Measurements from ENCODE around the gene SPNS3. TPM values are rescaled to one million over a fixed set of nuclear protein-coding genes. Genes with fewer than 3 reads are reported as not detected.

SPNS3 gene
- total and polyA plus RNA-seq, 8 donors = 0.37 to 0.92 (median 0.54) TPM; not detected in 4

GRCh38 chr17:4405038-4405669 is 28.6 kb upstream of the SPNS3 start:
- no peak for DNase-seq
- Histone ChIP-seq H3K4me1 (peaks cover 0 to 3% (median 0%) of the 10 kb centered on the region in 4 donors), H3K4me3 (no peak overlapping the region), H3K27ac (no peak overlapping the region), H3K27me3 (no peaks in the 10 kb centered on the region), H3K9me3 (no peaks in the 10 kb centered on the region), H3K36me3 (no peaks in the 10 kb centered on the region)
- TF ChIP-seq CTCF (IDR thresholded peaks at IDR 0.05) = no peak
- no peak for TF ChIP-seq POLR2AphosphoS5 (IDR thresholded peaks at IDR 0.05)
- TF ChIP-seq EP300 (IDR thresholded peaks at IDR 0.05) = no peak
- no peak for TF ChIP-seq POLR2A (IDR thresholded peaks at IDR 0.05)
- 69 to 78% (median 74%) methylated on average over 5 to 7 of the region's 7 CpGs for WGBS, 5 donors
- intact Hi-C loops (cut with DNase I; ENCODE audit: low total_unique reads) = no loop called here

GRCh38 chr17:4405699-4406098 is 28.0 kb upstream of the SPNS3 start:
- 81 to 89% (median 89%) methylated on average over 5 of the region's 5 CpGs for WGBS, 5 donors
- TF ChIP-seq POLR2A (IDR thresholded peaks at IDR 0.05) (no peak), EP300 (IDR thresholded peaks at IDR 0.05) (no peak), POLR2AphosphoS5 (IDR thresholded peaks at IDR 0.05) (no peak), CTCF (IDR thresholded peaks at IDR 0.05) (no peak)
- intact Hi-C loops (cut with DNase I; ENCODE audit: low total_unique reads) = no loop called here
- no peaks in the 10 kb centered on the region for H3K9me3 ChIP-seq
- DNase-seq = no peak
- H3K4me3 ChIP-seq = no peak overlapping the region
- H3K36me3 ChIP-seq = no peaks in the 10 kb centered on the region
- H3K27me3 ChIP-seq = no peaks in the 10 kb centered on the region
- no peak overlapping the region for H3K27ac ChIP-seq
- peaks cover 0 to 3% (median 0%) of the 10 kb centered on the region in 4 donors for H3K4me1 ChIP-seq

GRCh38 chr17:4406386-4406785 is 27.4 kb upstream of the SPNS3 start:
- Histone ChIP-seq H3K4me3 (no peak overlapping the region), H3K27ac (no peak overlapping the region), H3K4me1 (peaks cover 0 to 3% (median 0%) of the 10 kb centered on the region in 4 donors), H3K36me3 (no peaks in the 10 kb centered on the region), H3K9me3 (no peaks in the 10 kb centered on the region), H3K27me3 (no peaks in the 10 kb centered on the region)
- intact Hi-C loops (cut with DNase I; ENCODE audit: low total_unique reads) = no loop called here
- DNase-seq = no peak
- 93 to 96% (median 95%) methylated on average over 10 of the region's 10 CpGs for WGBS, 5 donors
- TF ChIP-seq POLR2AphosphoS5 (IDR thresholded peaks at IDR 0.05) (no peak), EP300 (IDR thresholded peaks at IDR 0.05) (no peak), POLR2A (IDR thresholded peaks at IDR 0.05) (no peak), CTCF (IDR thresholded peaks at IDR 0.05) (no peak)

- whole genome bisulfite sequencing, 5 donors = 80 to 92% (median 90%) methylated on average over 7 of the region's 7 CpGs
- DNase-seq = no peak
- no peaks in the 10 kb centered on the region for H3K27me3 ChIP-seq
- H3K27ac ChIP-seq = no peak overlapping the region
- H3K9me3 ChIP-seq = no peaks in the 10 kb centered on the region
- intact Hi-C loops (cut with DNase I; ENCODE audit: low total_unique reads) = no loop called here
- no peaks in the 10 kb centered on the region for H3K36me3 ChIP-seq
- peaks cover 0 to 3% (median 0%) of the 10 kb centered on the region in 4 donors for H3K4me1 ChIP-seq
- no peak for TF ChIP-seq POLR2AphosphoS5 (IDR thresholded peaks at IDR 0.05)
- no peak for TF ChIP-seq POLR2A (IDR thresholded peaks at IDR 0.05)
- no peak for TF ChIP-seq CTCF (IDR thresholded peaks at IDR 0.05)
- TF ChIP-seq EP300 (IDR thresholded peaks at IDR 0.05) = no peak
- no peak overlapping the region for H3K4me3 ChIP-seq
Observed at GRCh38 chr17:4407216-4407615, 26.5 kb upstream of the SPNS3 start.
